Mesenteric fat pad (tissue), 1 donor: ENCODE measurements around the gene SGIP1. TPM values are rescaled to one million over a fixed set of nuclear protein-coding genes. Genes with fewer than 3 reads are reported as not detected.
"Not testable (repeated sequence)": the region's sequence is repeated elsewhere in the genome, so short reads cannot be mapped to it uniquely, and the experiment has no call there.

Source experiments
- DNase-seq: peaks from one replicate; pipeline ENCODE4 v3.0.0-alpha.2; 2020; ENCODE audit warnings: low spot score
- total RNA-seq: library from RNA; stranded (reverse); fragmentation: NEBNext Ultra II Directional; extraction: Animal tissue kit (Norgen Biotek cat#: 25700); gene quantifications from one replicate; pipeline ENCODE4 v1.2.1, GENCODE V29; 2021
- donor health status: DM: yes; HTN: yes; CAD: no.

SGIP1 gene
- total RNA-seq, 1 donor from 2014 or later, result 4.2 TPM

DNA sequence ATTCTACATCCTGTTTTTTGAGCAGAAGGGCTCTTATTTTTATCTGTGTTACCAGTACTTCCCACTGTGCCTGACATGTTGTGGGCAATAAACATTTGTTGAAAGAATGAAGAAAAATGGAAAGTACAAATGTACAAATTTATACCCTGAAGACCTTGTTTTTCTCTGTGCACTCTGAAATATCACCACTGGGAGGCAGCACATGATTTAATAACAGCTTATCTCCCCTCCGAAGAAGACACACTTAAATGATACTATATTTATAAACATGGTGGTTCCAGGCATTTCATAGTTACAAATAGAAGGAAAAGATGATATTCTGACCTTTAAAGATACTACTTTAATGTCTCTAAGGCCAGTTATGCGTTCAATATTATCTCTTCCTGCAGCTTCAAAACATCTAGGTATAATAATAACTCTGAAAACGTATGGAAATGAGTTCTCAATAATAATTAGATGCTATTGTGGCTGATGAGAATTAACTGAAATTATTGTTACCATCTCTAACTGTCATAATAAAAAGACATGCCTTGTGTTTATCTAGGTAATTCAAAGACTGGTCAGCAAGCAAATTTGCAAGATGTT lies 231.1 kb downstream of the SGIP1 start:
- no peak for DNase-seq

DNA sequence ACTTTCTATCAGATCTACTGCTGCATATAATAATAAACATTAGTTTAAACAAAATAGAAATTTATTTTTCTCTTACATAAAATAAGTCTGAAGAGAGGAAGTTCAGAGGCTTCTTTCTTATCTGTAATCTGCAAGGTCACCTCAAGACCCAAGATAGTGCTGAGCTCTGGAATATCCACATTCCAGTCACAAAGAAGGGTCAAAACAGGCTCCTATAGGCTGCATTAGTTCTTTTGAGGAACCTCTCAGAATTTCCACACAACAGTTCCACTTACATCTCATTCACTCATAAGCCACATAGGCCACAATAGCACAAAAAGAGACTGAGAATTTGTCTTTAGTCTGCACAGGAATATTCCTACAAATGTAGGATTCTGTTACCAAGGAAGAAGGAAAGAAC lies 233.7 kb downstream of the SGIP1 start:
- DNase-seq, result no peak

DNA sequence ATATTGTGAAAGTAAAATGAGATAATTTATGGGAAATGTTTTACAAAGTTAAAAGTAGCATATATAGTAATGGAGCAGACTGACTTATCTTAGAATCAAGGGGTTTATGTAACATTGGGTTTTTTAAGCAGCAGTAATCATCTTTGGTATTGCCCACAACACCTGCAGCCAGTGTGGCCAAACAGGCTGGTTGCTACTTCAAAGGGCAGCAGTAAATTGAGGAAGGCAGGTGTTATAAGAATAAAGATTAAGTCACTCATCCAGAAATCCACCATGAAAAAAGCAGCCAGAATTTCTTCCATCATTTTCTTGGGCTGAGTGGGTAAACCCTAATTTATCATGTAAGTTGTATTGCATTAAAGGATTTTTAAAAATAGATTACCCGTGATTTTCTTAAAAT lies 235.0 kb downstream of the SGIP1 start:
- no peak for DNase-seq

DNA sequence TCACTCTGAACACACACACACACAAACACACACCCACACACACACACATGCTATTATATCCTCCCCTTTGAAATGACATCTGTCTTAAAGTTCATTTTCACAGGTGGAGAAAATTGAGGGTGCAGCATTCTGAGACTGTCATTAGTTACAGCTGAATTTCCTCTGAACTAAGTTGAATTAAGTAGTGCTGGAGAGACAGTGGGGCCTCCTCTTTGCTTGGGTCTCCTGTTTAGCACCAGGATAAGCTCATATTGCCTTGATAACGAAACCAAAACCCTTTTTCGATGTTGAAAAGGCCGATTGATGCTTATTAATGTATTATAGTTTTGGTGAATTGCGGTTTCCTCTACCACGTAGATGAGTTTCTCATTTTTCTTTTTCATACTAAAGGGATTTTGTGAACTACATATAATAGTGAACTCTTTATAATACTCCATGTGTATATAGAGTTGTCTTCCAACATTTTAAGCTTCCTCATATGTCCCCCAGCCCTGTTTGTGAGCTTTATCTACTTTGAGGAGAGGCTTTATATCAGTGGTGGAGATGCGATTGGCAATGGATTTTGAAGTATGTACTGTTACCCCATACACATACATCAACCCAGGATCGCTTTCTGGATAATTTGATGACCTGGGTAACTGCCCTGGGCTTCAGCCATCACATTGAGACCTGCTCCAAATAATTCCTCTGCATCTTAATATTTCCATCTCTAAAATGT lies 235.7 kb downstream of the SGIP1 start:
- DNase-seq, result no peak

DNA sequence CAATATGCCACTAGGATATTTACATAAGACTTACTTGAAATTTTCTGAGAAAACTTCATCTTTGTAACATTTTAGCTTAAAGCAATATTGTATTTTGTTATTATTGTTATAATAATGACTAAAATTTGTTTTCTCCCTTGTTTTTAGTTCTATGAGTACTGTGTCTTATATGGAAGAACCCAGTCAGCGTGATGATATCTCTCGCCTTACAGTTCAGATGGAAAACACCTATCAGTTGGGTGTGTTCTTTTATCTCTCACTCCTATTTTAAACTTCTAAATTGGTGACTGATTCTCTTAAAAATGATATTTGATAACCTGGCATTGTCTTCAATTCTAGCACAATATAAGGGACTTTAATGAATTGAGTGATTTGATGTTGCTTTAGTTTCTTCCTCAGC lies 236.3 kb downstream of the SGIP1 start:
- no peak for DNase-seq

DNA sequence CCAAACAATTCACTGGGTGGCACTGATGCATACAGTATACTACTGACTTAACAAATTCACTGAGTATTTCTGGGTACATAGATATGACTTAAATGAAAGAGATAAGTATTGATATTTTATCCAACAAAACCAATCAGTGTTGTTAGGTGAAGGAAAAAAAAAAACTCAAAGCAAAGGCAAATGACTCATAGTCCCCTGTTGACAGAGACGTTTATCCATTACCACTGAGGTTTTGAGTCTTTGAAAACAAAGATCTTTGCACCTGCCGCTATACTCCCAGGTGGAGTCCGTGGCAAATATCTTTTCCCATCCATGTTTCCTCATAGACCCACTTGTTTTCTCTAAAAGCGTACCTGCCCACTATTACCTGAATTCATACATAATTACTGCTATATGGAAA lies 236.7 kb downstream of the SGIP1 start:
- DNase-seq, result no peak

DNA sequence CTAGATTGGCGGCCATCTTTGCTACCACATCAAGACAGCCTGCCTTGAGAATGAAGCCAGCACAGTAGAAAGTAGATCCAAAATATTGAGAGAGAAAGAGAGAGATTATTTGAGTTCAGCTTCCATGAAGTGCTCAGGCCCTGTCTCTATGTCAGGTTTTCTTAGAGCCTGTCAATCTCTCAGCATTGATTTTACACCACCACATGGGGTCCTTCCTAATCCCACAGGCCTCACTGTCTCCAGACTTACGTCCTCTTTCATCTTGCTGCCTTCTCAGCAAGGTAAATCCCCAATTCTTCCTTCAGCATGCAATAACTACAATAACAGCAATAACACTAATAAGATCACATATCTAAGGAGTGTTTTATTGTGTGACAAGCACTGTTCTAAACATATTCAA lies 239.3 kb downstream of the SGIP1 start:
- no peak for DNase-seq

DNA sequence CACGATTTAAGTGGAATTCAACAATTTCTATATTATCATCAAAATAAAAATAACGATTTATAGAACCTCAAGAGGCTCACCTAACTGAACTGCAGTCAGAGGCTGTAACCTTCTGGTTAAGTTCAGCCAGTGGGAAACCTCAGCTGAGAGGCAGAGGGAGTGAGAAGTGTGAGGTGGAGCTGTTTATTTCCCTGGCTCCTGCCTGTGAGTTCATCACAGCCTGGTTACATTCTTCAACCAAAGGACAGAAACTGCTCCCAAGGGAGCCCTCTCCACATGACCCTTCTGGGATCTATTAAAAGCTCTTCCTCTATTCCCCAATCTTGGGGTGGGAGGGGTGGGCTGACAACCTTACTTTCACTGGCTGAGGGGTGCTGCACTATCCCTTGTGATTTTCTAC lies 240.5 kb downstream of the SGIP1 start:
- no peak for DNase-seq

DNA sequence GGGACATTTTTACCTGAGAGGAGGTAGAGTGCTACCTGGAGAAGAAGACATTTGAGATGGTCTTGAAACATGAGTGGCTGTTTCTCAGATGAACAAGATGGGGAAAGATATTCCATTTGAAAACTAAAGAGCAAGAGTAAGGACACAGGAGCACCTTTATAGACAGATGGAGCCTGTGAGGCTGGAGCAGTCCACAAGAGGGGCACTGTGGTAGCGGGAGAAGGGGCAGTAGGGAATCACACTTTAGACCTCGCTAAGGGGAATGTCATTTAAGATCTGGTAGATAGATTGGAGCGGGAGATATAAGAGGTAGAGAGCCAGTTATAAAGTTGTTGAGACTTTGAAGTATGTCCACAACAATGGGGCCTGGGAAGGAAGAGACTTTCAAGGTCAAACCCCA lies 241.7 kb downstream of the SGIP1 start:
- no peak for DNase-seq

DNA sequence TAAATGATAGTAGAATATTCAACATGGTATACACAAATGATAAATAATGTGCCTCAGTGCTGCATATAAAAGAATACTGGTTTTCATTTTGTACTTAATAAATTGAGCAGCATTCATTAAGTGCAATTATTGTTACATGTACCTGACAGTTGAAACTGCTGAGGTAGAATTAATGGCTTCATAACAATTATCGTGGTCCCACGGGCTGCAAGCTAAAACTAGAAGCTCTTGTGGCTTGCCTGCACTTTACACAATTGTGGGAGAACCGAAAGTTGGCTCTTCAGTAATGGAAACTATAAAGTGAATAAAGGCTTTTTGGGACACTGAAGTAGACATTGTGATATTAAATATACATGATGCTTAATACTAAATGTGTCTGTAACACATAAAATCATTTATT lies 243.9 kb downstream of the SGIP1 start:
- no peak for DNase-seq

DNA sequence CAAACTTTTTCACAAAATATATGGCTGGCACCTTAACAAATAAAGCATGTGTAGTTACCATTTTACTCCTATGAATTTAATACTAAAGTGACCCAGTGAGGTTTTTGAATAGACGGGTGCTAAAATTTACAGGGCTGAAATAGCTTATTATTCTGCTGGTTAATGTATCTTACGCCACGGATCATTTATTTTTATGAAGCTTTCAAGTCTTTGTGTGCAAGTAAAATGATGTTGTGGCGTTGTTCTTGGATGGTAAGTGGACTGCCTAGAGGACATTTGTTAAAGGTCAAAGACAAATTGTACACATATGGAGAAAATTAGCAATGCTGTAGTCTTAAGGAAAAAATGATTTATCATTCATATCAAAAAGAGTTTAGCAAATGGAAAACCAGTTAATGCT lies 244.3 kb downstream of the SGIP1 start:
- no peak for DNase-seq

DNA sequence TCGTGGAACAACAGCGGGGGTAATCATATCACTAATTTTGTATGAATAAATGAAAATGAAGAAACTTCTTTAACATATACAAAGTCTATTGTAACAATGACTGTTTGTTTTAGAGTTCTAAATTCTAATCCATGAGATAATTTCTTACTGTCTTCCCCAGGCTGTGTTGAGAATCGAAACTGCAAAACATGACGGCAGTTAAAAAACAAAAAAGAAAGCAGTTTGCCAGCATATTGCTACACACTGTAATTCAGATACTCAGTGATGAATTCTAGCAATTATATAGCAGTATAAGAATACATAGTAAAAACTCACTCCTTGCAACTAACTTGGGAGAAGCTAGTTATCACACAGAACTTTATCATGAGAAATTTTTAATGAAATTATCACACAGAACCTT lies 245.0 kb downstream of the SGIP1 start:
- DNase-seq, result no peak

DNA sequence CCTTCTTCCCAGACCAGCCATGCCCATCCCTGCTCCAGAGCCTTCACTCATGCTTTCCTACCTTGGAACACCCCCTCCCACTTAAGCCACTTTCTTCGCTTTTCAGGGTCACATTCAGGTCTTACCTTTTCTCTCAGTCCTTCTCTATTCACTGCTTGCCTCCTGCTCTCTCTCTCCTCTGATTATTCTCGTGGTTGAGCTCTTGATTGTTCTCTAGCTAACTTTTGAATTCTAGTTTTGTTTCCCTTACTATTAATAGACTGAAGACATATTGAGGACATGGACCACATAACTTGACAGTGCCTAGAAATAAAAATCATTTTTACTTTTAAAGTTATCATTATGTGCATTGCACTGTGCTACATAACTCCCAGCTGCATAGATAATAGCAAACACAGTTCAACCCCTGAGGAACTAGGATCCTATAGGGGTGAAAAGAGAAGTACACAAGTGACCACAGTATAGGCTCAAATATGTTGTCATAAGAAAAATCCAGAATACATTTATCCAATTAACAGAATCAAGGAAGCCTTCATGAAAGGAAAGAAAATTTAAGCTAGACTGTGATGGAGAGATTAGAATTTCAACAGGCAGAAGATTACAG lies 245.6 kb downstream of the SGIP1 start:
- DNase-seq, result no peak

DNA sequence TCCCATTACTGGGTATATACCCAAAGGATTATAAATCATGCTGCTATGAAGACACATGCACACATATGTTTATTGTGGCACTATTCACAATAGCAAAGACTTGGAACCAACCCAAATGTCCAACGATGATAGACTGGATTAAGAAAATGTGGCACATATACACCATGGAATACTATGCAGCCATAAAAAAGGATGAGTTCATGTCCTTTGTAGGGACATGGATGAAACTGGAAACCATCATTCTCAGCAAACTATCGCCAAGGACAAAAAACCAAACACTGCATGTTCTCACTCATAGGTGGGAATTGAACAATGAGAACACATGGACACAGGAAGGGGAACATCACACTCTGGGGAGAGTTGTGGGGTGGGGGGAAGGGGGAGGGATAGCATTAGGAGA lies 251.8 kb downstream of the SGIP1 start:
- not testable (repeated sequence) for DNase-seq

DNA sequence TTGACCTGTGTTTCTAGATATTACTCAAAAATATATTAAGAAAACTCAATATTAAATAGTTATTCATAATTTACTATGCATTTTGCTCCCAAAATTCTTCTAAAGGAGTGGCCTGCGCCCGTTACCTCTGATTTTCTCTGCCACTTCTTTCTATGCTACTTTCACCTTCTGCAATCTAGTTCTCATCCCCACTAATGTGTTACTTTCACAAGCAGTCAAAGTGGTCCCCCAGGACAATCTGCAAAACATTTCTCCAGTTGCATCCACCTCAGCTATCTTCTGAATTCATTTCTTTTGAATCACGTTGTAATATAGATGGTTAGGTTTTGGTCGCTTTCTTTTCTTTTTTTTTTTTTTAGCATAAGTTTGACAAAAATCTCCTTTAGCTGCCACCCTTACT lies 253.7 kb downstream of the SGIP1 start:
- no peak for DNase-seq

DNA sequence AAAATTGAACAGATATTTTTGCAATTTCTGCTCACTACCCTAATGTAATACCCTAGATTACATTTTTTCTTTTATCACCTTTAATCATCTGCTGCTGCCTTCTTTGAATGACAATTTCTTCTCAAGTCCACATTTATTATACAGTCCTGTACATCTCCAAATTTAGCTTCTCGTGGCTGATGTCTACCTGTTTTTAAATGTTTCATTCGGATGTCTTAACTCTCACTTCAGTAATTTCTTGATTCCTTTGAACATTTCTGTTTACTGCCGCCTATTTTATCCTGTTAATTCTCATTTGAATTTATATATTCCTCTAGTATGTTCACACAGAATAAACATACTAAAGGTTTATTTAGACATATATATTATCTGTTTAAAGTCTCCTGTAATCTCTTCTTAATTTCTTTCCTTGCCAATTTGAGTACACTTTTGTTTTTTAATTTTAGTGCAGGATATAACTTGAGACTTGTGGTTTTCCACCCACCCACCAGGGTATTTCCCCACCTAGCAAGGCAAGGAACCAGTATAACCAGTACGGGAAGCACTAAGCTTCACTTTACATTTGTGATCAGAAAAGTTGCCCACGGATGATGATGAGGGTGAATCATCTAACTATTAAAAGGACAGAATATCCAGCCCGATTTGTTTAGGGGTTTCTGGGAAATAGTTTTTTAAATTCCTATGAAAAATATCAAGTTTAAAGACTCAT lies 254.4 kb downstream of the SGIP1 start:
- no peak for DNase-seq

DNA sequence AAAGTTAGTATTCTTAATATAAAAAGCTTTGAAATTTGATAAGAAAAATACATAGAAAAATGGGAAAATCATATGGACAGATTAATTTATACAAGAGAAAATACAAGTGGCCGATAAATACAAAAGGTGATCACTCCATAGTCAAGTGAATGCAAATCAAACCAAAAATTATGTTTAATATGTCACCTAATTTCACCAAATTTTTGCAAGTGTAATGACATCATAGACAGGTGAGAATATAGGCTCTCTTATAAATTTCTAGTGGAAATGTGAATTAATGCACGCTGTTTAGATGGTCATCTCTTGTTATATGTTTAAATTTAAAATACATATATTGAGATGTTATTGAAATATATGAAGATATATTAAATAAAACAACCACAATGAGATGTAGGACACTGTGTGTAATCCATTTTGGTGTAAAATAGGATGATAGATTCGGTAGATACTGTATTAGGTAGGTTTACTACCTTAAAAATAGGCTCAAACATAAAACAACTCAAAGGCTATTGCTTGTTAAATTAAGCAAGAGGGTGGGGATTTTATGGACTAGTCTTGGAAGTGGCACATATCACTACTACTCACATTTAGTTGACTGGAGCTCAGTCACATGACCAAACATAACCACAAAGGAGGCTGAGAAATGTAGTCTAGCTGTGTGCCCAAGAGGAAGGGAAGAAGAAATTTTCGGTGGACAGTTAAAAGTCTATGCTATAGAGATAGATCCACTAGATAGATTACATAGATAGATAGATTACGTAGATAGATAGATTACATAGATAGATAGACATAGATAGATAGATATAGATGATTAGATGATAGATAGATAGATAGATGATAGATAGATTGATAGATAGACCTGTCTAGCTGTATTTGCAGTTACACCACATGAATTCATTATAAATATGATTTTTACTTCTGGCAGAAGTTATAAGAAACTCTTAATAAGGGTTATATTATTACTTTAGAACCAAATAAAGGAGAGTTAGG lies 258.0 kb downstream of the SGIP1 start:
- no peak for DNase-seq

DNA sequence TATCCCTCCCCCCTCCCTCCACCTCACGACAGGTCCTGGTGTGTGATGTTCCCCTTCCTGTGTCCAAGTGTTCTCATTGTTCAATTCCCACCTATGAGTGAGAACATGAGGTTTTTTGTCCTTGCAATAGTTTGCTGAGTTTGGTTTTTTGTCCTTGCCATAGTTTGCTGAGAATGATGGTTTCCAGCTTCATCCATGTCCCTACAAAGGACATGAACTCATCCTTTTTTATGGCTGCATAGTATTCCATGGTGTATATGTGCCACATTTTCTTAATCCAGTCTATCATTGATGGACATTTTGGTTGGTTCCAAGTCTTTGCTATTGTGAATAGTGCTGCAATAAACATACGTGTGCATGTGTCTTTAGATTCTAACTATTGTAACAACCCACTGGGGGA lies 261.9 kb downstream of the SGIP1 start:
- not testable (repeated sequence) for DNase-seq
